EH (cell line): ENCODE results near the gene CDY1B.
"Not testable (repeated sequence)": the region's sequence is repeated elsewhere in the genome, so short reads cannot be mapped to it uniquely, and the experiment has no call there.

ENCODE experiments used
- DNase-seq: peaks from one replicate; pipeline ENCODE4 v3.0.0-alpha.2; 2015; ENCODE audit warnings: low read depth

The CDY1B gene, protein sequence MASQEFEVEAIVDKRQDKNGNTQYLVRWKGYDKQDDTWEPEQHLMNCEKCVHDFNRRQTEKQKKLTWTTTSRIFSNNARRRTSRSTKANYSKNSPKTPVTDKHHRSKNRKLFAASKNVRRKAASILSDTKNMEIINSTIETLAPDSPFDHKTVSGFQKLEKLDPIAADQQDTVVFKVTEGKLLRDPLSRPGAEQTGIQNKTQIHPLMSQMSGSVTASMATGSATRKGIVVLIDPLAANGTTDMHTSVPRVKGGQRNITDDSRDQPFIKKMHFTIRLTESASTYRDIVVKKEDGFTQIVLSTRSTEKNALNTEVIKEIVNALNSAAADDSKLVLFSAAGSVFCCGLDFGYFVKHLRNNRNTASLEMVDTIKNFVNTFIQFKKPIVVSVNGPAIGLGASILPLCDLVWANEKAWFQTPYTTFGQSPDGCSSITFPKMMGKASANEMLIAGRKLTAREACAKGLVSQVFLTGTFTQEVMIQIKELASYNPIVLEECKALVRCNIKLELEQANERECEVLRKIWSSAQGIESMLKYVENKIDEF

DNA sequence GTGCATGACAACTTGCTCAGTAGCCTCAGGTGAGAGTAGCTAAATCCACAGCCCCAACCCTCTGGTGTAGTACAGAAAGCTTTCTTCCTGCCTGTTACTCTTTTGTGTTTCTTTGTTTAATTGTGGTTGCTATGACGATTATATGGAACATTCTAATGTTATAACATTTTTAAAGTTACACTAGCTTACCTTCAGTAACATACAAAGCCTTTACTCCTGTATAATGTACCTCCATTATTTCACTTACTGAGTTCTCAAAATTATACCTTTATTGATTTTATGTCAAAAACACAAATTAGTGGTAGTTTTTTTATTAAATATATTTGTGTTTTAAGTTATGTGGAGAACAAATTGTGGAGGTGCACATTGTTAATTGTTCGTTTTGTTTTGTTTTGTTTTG lies at the start of gene CDY1B:
Gene CDY1B, minus strand, starts transcription at position 101 of the 400 bp plus-strand sequence. CDS start 331 bp downstream, outside the sequence.
- DNase-seq = not testable (repeated sequence)

DNA sequence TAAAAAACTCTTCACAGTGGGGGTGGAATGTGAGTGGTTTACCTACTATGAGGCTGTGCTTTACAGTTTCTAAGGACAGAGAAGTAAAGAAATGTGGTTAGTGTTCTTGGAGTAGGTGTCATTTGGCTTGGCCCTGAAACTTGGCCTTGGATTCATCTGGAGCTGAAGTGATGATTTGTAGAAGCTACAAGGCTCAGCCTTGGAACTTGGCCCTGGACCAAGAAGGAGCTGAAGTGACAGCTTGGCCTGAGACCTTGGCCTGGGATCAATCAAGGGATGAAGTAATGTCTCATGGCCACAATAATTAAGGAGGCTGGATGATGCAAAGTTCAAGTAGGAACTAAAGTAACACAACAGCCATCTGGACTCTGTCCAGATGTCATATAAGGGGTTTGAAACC lies 1.7 kb upstream of the CDY1B start:
- not testable (repeated sequence) for DNase-seq

DNA sequence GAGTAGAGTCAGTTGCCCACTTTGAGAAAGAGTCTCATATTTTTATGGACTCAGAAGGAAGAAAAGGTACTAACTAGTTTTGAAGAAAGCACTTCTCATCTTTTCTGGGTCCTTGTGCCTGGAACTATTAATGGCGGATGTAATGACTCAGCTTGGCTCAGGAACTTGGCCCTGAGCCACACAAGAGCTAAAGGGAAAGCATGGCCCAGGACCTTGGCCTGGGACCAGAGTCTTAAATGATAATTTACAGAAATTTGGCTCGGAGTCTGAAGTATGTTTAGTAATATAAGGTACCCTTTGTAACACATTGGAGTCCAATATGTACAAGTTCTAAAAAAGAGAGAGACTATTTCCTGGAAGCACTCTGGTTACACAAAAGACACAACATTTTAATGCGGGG lies 4.6 kb downstream of the CDY1B start:
- DNase-seq = not testable (repeated sequence)

DNA sequence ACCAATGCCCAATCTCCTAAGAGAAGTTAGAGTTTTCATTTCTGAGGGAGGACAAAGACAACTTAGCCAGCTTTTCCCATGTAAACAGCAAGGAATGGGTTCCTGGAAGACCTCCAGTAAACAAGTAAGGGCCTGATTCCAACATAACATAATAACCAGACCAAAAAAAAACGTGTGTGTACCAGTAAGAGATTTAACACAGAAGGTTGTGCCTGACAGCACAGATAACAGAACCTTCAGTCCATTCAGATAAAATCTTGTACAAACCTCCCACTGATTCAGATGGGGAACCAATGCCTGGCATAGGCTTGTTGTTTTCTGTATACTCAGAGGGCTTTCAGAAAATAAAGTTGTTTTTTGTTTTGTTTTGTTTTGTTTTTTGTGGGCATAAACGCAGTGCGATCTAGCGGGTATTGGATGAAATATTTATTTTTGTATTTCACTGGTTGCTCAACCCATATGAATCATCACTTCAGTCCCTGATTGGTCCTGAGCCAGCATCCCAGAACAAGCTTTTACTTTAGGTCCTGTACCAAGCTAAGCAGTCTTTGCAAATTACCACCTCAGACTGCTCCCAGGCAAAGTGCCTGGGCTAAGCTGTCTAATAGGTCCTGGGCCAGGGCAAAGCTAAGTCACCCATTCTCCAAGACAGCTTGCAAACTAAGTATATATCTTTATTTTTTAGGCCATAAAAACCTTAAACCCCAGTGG lies 8.7 kb downstream of the CDY1B start:
- not testable (repeated sequence) for DNase-seq

DNA sequence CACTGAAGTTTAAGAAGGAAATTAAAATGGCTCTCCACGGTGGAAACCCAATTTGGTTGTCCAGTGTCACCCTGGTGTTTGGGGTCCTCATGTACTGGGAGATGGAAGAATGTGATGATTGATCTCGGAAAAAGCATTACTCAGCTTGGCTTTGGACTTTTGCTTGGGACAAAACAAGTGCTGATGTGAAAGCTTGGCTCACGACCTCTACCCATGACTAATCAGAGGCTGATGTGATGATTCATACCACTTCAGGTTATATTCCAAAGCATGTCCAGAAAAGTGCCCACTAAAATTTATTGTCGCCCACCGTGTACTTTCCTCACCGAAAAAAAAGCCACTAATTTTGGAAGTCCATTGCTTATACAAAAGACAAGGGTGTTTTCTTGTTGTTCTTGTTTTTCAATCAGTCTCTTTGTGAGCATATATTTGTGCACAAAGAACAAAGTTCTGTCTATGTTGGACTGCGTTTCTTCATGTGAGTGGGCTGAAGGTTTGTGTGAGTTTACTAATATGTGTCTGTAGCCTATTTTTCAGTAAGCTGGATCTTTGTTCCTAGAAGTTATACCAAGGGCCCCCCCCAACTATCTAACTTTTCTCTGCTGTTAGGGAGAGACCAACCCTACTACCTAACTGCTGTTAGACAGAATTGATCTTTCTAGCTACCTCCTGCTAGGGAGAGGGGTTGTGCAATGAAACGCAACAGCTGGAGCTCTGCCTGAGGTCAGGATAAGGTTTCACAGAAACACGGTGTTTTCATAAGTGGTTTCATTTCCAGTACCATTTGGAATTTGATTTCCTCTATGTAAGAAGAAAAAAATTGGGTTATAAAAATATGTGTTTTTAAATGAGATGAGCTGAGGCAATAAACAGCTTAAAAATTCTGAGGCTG lies 21.4 kb downstream of the CDY1B start:
- not testable (repeated sequence) for DNase-seq
